Left lobe of liver (tissue), 2 donors: Measurements from ENCODE around the gene DHRSX. TPM values are rescaled to one million over a fixed set of nuclear protein-coding genes. Genes with fewer than 3 reads are reported as not detected.
"Not testable (repeated sequence)": the region's sequence is repeated elsewhere in the genome, so short reads cannot be mapped to it uniquely, and the experiment has no call there.

ENCODE experiments used
- ATAC-seq: fragments of 200-7000 bp; cut with Tn5 transposase; one replicate; pipeline ENCODE4 v1.9.1; 2020; ENCODE audit warnings: mild to moderate bottlenecking, moderate library complexity
- DNase-seq: peaks from one replicate; pipeline ENCODE4 v3.0.0-alpha.2; 2020; ENCODE audit warnings: low spot score
- total RNA-seq: library from RNA; stranded (reverse); gene quantifications from one replicate; pipeline ENCODE4 v1.2.1, GENCODE V29; 2021
- donor health status: DM: no; HTN: no; CAD: no; lungs with moderate emphysema.
- donor health status: DM: no; HTN: yes; CAD: no.

The DHRSX gene
- total RNA-seq, 1 donor from 2014 or later, result 23.0 TPM

- DNase-seq (no peak), ATAC-seq (no peak)
These were observed 70.4 kb downstream of the DHRSX start for GRCh38 chrX:2430265-2430825.

- ATAC-seq, result no peak
- DNase-seq, result no peak
These were observed 73.0 kb downstream of the DHRSX start for GRCh38 chrX:2427737-2428136.

GRCh38 chrX:2427147-2427546 is 73.6 kb downstream of the DHRSX start:
- ATAC-seq (no peak), DNase-seq (no peak)

GRCh38 chrX:2426289-2426882 is 74.4 kb downstream of the DHRSX start:
- no peak for ATAC-seq
- no peak for DNase-seq

- DNase-seq (no peak), ATAC-seq (no peak)
These were observed 75.3 kb downstream of the DHRSX start for GRCh38 chrX:2425286-2426071.

- DNase-seq, result no peak
- no peak for ATAC-seq
These were observed 76.5 kb downstream of the DHRSX start for GRCh38 chrX:2424317-2424716.

GRCh38 chrX:2423899-2424298 is 76.9 kb downstream of the DHRSX start:
- no peak for ATAC-seq
- DNase-seq, result no peak

- DNase-seq (no peak), ATAC-seq (no peak)
These were observed 77.5 kb downstream of the DHRSX start for GRCh38 chrX:2423282-2423681.

GRCh38 chrX:2419418-2419817 is 81.4 kb downstream of the DHRSX start:
- ATAC-seq, DNase-seq: not testable (repeated sequence)

GRCh38 chrX:2418000-2418399 is 82.8 kb downstream of the DHRSX start:
- no peak for ATAC-seq
- DNase-seq, result no peak

- ATAC-seq, result no peak
- DNase-seq, result no peak
These were observed 83.7 kb downstream of the DHRSX start for GRCh38 chrX:2416851-2417604.

- ATAC-seq (no peak), DNase-seq (no peak)
These were observed 86.4 kb downstream of the DHRSX start for GRCh38 chrX:2414384-2414783.

GRCh38 chrX:2413969-2414368 is 86.8 kb downstream of the DHRSX start:
- ATAC-seq, result no peak
- no peak for DNase-seq

GRCh38 chrX:2412131-2412530 is 88.6 kb downstream of the DHRSX start:
- ATAC-seq (no peak), DNase-seq (no peak)

GRCh38 chrX:2410279-2411020 is 90.3 kb downstream of the DHRSX start:
- no peak for DNase-seq
- peak; percentile 68 for ATAC-seq

GRCh38 chrX:2409796-2410195 is 91.0 kb downstream of the DHRSX start:
- ATAC-seq (no peak), DNase-seq (no peak)

GRCh38 chrX:2408856-2409255 is 91.9 kb downstream of the DHRSX start:
- DNase-seq, result no peak
- no peak for ATAC-seq

GRCh38 chrX:2406891-2407518 is 93.8 kb downstream of the DHRSX start:
- ATAC-seq (no peak), DNase-seq (no peak)

GRCh38 chrX:2404776-2405175 is 96.0 kb downstream of the DHRSX start:
- ATAC-seq (peak; percentile 95), DNase-seq (peak; percentile 62)

- no peak for ATAC-seq
- DNase-seq, result no peak
These were observed 98.5 kb downstream of the DHRSX start for GRCh38 chrX:2402361-2402690.
